NCI-H82 treated with DMSO at 0.1 percent for 48 hours (cell line): ENCODE data around the gene CTBP1.
"Not testable (repeated sequence)": the region's sequence is repeated elsewhere in the genome, so short reads cannot be mapped to it uniquely, and the experiment has no call there.

Experiments used
- DNase-seq: peaks from one replicate; lab custom pipeline; 2025; ENCODE audit not compliant: unreplicated experiment; lab: John Stamatoyannopoulos, UW

Gene CTBP1

GRCh38 chr4:1239141-1239949 is 9.6 kb downstream of the CTBP1 start:
- no peak for DNase-seq

GRCh38 chr4:1238676-1239000 is 10.3 kb downstream of the CTBP1 start:
- DNase-seq, result no peak

- DNase-seq, result no peak
Measured at GRCh38 chr4:1237981-1238675, 10.8 kb downstream of the CTBP1 start.

- DNase-seq, result not testable (repeated sequence)
Measured at GRCh38 chr4:1237261-1237660, 11.7 kb downstream of the CTBP1 start.

GRCh38 chr4:1236836-1237235 is 12.1 kb downstream of the CTBP1 start:
- DNase-seq, result not testable (repeated sequence)

- DNase-seq, result no peak
Measured at GRCh38 chr4:1236103-1236641, 12.8 kb downstream of the CTBP1 start.

GRCh38 chr4:1235381-1236102 is 13.4 kb downstream of the CTBP1 start:
- no peak for DNase-seq

GRCh38 chr4:1234811-1235292 is 14.1 kb downstream of the CTBP1 start:
- DNase-seq, result no peak

- no peak for DNase-seq
Measured at GRCh38 chr4:1234309-1234695, 14.6 kb downstream of the CTBP1 start.

- DNase-seq, result no peak
Measured at GRCh38 chr4:1233641-1234308, 15.2 kb downstream of the CTBP1 start.

GRCh38 chr4:1232661-1233621 is 16.0 kb downstream of the CTBP1 start:
- DNase-seq, result no peak

- no peak for DNase-seq
Measured at GRCh38 chr4:1231637-1232360, 17.1 kb downstream of the CTBP1 start.

- no peak for DNase-seq
Measured at GRCh38 chr4:1230971-1231636, 17.8 kb downstream of the CTBP1 start.

- DNase-seq, result no peak
Measured at GRCh38 chr4:1230316-1230715, 18.6 kb downstream of the CTBP1 start.

- no peak for DNase-seq
Measured at GRCh38 chr4:1229117-1229849, 19.6 kb downstream of the CTBP1 start.

- DNase-seq, result no peak
Measured at GRCh38 chr4:1227816-1228215, 21.1 kb downstream of the CTBP1 start.

GRCh38 chr4:1226598-1226997 is 22.3 kb downstream of the CTBP1 start:
- DNase-seq, result no peak

GRCh38 chr4:1226144-1226481 is 22.8 kb downstream of the CTBP1 start:
- no peak for DNase-seq
